Activated CD4-positive, CD25-positive, alpha-beta regulatory T cell treated with anti-CD3 and anti-CD28 coated beads, Interleukin-2, amount 50 U/mL, for 72 hours (primary cell): ENCODE data around the gene NFIB.

Source experiments
- DNase-seq: peaks from one replicate; pipeline ENCODE4 v3.0.0; 2021

The NFIB gene

GRCh38 chr9:14180093-14180959 is 133.6 kb downstream of the NFIB start:
- no peak for DNase-seq

GRCh38 chr9:14179449-14179848 is 134.5 kb downstream of the NFIB start:
- DNase-seq = no peak

GRCh38 chr9:14175778-14176177 is 138.2 kb downstream of the NFIB start:
- DNase-seq = no peak

- DNase-seq = no peak
Measured at GRCh38 chr9:14173713-14174112, 140.2 kb downstream of the NFIB start.

GRCh38 chr9:14170973-14171596 is 142.9 kb downstream of the NFIB start:
- no peak for DNase-seq

GRCh38 chr9:14170392-14170931 is 143.5 kb downstream of the NFIB start:
- DNase-seq = no peak

- no peak for DNase-seq
Measured at GRCh38 chr9:14168381-14168780, 145.6 kb downstream of the NFIB start.

GRCh38 chr9:14165376-14166035 is 148.4 kb downstream of the NFIB start:
- DNase-seq = no peak

GRCh38 chr9:14164908-14165307 is 149.0 kb downstream of the NFIB start:
- DNase-seq = no peak

- no peak for DNase-seq
Measured at GRCh38 chr9:14159440-14160216, 154.3 kb downstream of the NFIB start.

GRCh38 chr9:14158916-14159315 is 155.0 kb downstream of the NFIB start:
- no peak for DNase-seq

GRCh38 chr9:14158136-14158813 is 155.7 kb downstream of the NFIB start:
- no peak for DNase-seq

- no peak for DNase-seq
Measured at GRCh38 chr9:14157191-14157590, 156.8 kb downstream of the NFIB start.

- DNase-seq = no peak
Measured at GRCh38 chr9:14156046-14156445, 157.9 kb downstream of the NFIB start.

- DNase-seq = no peak
Measured at GRCh38 chr9:14155237-14155636, 158.7 kb downstream of the NFIB start.

- no peak for DNase-seq
Measured at GRCh38 chr9:14153310-14153720, 160.6 kb downstream of the NFIB start.

GRCh38 chr9:14151451-14151850 is 162.5 kb downstream of the NFIB start:
- DNase-seq = no peak

- no peak for DNase-seq
Measured at GRCh38 chr9:14148501-14149103, 165.3 kb downstream of the NFIB start.

GRCh38 chr9:14147738-14148137 is 166.2 kb downstream of the NFIB start:
- DNase-seq = no peak

GRCh38 chr9:14146201-14146874 is 167.6 kb downstream of the NFIB start:
- DNase-seq = no peak

GRCh38 chr9:14144215-14144614 is 169.7 kb downstream of the NFIB start:
- no peak for DNase-seq
